GM12801 (cell line): ENCODE measurements around the gene ATF7.

ENCODE experiments used
- TF ChIP-seq, protein P1 (sequence below): IDR thresholded peaks from one replicate; pipeline ENCODE4 v1.5.1; 2011; ENCODE audit warnings: control low read depth; ENCODE audit not compliant: insufficient read length; ENCODE audit errors: extremely low read depth

The ATF7 gene

DNA sequence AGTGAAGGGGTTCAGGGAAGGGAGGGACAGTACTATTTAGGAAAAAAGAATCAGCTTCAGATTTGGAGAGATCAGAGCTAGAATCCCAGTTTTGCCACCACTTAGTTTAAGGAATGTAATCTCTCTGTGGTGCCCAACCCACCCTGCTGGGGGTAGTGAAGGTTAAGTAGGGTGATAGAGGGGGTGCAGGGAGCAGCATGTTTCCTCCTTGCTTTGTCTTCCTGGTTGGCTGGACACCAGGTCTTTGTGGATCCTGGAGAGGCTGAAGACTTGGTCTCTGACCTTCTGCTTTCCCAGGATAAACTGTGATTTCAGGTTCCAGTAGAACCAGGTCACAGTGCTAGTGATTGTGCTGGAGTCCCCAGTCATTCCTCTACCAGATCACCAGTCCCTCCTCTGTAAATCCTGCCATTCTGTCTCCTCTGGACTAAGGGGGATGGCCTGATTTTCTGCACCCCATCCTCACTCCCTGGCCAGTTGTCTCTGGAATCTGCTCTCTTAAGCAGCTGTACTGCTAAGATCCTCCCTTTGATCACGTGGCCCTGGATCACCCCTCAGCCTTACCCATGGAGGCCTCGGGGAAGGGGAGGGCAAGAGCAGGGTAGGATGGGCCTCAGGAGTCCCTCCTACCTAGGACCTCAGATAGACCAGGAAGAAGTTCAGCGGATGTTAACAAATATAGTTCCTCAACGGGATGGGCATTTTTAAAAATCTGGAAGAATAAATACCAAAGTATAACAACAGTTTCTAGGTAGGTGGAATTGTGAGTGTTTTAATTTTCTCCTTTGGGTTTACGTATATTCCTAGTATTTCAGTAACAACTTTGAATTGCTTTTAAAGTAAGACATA lies 130.1 kb downstream of the ATF7 start:
- TF ChIP-seq, protein P1, sequence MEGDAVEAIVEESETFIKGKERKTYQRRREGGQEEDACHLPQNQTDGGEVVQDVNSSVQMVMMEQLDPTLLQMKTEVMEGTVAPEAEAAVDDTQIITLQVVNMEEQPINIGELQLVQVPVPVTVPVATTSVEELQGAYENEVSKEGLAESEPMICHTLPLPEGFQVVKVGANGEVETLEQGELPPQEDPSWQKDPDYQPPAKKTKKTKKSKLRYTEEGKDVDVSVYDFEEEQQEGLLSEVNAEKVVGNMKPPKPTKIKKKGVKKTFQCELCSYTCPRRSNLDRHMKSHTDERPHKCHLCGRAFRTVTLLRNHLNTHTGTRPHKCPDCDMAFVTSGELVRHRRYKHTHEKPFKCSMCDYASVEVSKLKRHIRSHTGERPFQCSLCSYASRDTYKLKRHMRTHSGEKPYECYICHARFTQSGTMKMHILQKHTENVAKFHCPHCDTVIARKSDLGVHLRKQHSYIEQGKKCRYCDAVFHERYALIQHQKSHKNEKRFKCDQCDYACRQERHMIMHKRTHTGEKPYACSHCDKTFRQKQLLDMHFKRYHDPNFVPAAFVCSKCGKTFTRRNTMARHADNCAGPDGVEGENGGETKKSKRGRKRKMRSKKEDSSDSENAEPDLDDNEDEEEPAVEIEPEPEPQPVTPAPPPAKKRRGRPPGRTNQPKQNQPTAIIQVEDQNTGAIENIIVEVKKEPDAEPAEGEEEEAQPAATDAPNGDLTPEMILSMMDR, result no peak

DNA sequence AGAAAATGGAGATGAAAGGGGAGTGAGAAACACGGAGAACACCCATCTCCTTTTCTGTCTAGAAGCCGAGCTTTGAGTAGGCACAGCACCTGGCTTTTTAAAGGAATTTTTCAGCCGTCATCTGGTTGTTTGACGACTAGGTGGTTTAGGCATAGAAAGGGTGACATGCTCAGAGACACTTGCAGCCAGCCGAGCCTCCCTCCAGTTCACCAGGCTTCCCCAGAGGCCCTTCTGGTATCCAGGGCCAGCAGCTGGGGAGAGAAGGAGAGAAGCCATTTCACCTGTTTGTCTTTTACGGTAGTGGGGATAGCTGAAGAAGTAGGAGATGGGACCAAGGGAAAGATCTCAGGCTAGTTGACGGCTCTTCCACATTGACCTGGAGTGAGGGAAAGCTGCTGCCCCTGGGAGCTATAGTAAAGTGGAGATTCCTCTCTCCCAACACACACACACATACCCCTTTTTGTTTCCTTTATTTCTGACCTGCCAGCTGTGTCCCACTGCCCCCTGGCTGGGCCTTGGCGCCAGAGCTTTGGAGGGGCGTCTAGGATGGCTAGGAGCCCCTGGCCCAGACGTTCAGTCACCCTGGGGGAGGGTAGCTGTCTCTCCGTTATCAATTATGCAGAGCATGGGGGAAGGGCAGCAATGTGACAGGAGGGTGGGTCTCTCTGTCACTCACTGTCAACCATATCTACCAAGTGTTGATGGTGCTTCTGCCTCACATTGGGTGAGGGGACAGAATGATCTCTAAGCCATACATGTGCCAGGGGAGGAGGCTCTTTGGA lies 132.4 kb downstream of the ATF7 start:
- TF ChIP-seq, protein P1, result no peak

DNA sequence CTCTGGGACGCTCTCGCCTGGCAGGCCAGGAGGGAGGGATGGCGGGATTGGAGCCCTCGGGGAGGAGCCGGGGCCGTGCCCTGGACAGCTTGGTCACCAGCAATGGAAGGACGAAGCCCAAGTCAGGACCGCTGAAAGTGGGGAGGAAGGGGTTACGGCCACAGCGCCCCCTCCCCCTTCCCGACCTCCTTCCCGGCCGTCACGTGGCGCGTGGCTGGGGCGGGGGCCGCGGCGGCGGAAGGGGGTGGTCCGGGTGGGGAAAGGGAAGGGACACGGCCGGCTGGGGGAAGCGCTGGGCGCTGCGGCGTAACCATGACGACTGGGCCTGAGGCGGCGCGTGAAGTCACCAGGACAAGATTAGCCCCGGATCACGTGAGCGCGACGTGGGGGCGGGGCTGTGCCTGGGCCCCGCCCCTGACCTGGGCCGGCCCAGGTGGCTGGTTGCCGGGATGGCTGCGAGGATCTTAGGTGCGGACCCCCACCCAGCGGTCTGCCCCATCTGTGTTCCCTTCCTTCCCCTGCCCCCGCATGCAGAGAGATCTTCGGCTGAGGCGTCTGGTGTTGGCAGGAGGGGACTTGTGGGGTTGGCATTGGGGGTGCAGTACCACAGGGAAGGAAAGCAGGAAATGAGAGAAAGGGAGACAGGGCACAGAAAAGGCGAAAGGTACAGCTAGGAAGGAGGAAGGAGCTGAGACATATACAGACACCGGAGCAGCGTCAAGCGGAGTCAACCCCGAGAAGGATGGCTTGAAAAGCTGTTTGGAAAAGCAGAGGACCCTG lies 133.2 kb downstream of the ATF7 start:
- TF ChIP-seq, protein P1, result no peak

DNA sequence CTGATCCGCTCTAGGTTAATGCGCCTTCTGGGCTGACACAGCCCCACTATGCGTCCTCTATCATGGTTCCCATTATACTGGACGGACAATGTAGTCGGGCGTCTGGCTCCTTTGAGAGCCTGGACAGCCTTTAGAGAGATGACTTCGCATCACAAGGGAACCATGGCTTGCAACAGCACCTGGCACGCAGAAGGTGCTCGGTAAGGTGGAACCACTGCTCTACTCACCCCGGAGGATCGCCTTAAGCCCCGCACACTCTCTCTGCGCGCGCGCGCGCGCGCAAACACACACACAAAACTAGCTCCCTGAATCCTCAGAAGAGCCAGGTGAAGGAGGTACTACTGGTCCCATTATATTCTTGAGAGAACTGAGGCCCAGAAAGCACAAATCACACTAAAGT lies 134.0 kb downstream of the ATF7 start:
- TF ChIP-seq, protein P1, result no peak

DNA sequence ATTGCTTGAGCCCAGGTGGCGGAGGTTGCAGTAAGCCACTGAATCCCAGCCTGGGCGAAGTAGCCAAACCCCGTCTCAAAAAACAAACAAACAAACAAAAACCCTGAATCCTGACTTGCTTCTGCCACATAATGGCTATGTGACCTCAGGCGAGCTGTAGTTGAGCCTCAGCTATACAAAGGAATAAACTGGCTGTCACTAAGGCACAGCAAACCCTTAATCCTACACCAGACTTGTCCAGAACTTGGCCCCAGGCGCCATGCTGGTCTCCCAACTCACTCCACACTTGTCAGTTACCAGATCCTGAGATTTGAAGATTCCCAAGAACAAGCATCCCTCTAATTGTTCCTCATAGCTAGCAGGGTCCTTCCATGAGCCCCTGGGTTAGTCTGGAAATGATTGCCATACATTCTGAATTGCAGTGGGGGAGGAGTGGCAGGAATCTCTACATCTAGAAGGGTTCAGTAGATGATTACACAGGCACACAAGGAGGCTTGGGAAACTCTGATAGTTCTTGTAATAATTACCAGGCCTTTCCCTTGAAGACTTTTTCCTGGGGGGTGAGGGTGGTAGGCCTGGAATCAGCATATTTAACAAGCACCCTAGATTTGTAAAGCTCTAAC lies 136.8 kb downstream of the ATF7 start:
- TF ChIP-seq, protein P1, result no peak

DNA sequence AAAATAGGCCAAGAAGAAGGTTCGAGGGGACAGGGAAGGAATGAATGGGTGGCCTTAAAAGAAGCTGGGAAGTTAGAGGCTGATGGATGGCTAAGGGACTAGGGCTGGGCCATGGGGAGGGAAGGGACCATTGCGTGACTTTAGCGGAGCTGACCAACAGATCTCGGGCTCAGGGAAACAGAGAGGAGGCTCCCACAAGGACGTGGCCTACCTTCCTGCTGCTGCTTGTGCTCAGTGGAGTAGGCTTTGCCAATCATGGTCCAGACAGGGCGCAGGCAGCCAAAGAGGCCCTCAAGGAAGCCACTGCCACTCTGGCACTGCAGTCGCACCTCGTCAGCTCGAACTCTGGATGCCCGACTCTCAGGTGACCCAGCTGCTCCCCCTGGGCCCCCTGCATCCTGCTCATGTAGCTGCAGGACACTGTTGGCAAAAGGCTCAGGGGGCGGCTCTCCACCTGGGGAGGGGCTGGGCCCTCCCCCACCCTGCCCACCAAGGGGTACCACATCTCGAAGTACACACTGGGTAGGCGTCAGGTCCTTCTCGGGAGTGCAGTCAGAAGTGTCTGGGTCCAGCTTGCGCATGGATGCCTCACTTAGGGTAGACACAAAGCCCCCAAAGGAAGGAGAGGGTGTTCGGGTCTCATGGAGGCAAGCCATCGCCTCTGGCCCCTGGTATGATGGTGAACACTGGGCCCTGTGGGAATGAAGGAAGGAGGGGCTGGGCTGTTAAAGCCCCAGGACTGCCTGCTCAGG lies 139.3 kb downstream of the ATF7 start:
- TF ChIP-seq, protein P1, result no peak
